Transverse colon (tissue), 3 donors: Measurements from ENCODE around the gene EPB41L4B.

Experiments used
- CTCF ChIP-seq, 5 experiments: fragments of 200-600 bp in 3 of 5; fragments of 450-650 bp in 2 of 5; sonication (generic) in 3 of 5; IDR thresholded peaks; 1 replicate in 2 of 5; 2 replicates in 3 of 5; pipeline ENCODE4 v1.5.1; 2016 to 2017; ENCODE audit warnings: antibody characterized with exemption in 5 of 5, inconsistent platforms in 3 of 5, mild to moderate bottlenecking in 2 of 5, moderate library complexity in 1 of 5
- EP300 ChIP-seq: sonication (generic); formaldehyde crosslinking; IDR thresholded peaks from one replicate; pipeline ENCODE4 v1.6.1; 2017; ENCODE audit warnings: antibody characterized with exemption, low read depth
- POLR2A ChIP-seq: fragments of 450-650 bp; IDR thresholded peaks from one replicate; pipeline ENCODE4 v1.6.1; 2016; ENCODE audit warnings: antibody characterized with exemption, mild to moderate bottlenecking, moderate library complexity

GRCh38 chr9:109311286-109311685, 9.6 kb downstream of the EPB41L4B start:
- TF ChIP-seq CTCF (IDR thresholded peaks at IDR 0.05) (no peak), EP300 (no peak), POLR2A (no peak)
